ENCODE measurements around the gene AADACL2.
"Not testable (repeated sequence)": the region's sequence is repeated elsewhere in the genome, so short reads cannot be mapped to it uniquely, and the experiment has no call there.

Gene AADACL2

DNA sequence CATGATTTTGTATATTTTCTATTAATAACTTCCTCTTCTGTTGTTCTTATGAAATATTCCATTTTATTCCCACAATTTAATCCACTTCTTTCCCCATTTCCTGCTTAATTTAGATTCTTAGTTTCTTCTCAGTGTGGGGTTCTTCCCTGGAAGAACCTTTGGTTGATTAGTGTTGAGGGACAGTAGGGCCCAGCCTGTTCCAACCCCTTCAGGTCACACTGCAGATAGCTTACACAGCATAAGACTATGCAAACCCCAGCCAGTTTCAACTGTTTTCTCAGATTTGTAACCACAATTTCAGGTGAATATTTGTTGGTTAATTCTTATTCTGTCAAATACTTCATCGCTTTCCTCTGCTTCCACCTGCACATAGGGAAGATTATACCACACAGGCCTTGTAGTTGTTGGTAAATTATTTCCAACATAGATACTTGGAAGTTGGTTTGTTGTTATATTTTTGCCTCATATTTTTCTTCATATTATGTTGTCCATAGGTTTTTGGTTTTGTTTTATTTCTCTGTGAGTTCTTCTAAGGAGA is 34.7 kb downstream of the AADACL2 start:
- DNase-seq, result no peak

DNA sequence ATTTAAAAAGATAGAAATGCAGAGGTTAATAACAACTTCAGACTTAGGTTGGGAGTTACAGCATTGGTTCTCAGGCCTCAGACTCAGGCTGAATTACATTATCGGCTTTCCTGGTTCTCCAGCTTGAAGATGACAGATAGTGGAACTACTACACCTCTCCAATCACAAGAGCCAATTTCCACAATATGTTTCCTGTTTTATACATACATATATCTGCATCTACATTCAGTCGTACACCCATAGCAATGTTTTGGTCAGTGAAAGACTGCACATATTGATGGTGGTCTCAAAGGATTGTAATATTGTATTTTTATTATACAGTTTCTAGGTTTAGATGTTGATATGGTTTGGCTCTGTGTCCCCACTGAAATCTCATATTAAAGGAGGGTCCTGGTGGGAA is 35.4 kb downstream of the AADACL2 start:
- DNase-seq, result no peak

DNA sequence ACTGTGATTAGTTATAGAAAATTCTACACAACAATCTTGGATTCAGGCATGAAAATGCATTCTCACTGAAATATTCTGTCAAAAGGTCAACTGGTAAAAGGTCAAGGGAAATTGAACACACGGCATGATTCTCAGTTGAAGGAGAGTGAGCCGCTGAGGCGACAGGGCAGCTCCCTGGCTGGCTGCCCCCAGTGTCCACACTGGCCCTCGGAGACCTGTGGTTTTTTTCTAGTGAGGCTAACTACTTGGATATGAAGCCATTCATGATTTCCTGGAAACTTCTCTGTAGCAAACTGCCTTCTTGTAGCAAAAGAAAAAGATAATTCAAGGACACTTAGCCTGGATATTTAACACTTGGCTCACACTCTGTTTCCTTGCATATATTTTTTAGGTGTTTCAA is 37.2 kb downstream of the AADACL2 start:
- DNase-seq, result no peak

DNA sequence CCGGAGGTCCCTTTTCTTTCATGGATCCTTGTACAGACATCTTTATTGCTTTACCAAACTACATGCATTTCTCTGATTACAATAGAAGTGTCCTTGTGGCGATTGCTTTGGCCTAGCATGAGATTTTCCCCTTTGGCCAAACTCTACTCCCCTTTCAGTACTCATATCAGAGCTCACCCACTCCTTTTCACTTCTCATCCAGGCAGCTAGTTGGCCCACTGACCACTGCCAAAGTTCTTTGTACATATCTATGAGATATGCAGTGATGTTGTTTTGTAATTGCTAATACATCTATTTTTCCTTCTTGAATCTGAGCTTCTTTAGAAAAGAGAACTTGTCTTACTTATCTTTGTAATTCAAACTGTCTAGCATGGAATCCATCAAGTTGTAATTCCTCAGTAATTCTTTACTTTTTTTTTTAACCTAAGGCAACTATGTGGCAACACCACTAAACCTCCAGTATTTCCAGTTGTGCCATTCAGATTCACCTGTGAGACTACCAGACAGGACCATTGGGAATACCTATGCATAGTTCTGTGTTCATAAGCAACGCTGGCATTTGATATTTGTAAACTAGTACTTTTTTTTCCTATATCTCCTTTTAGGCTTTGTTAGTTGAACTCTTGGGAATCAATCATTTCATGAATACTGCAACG is 39.2 kb downstream of the AADACL2 start:
- no peak for DNase-seq

DNA sequence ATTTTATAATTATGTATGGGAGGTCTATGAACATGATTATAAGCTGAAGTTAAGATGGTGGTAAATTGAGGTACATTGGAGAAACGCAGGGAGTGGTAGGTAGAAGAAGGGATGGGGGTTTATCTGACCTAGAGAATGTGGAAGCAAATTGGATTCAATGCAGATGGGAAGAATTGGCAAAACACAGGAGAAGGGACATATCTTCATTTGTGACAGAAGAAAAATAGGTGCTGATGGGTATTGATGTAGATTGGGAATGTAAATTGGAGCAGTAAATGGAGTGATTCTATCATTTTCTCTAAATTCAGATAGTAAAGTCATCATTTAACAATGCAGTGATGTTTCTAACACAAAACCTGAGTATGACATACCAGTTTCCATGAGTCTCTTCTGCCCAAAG is 40.5 kb downstream of the AADACL2 start:
- no peak for DNase-seq

DNA sequence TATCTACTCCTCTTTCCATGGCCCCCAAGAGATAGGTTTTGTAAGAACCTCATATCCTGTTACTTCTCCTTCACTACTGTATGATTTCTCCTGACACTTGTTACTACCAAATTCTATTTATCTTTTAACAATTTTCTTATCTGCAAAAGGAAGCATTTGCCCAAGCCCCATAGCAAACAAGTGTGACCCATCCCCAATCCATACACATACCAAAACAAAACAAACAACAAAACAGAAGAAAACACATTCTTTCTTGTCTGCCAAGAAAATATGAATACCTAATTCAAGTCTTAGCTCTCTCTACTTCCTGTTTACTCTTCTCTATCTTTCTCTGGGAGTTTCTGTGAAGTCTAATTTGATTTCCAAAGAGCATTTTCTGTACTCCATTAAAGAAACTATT is 41.2 kb downstream of the AADACL2 start:
- DNase-seq, result no peak

DNA sequence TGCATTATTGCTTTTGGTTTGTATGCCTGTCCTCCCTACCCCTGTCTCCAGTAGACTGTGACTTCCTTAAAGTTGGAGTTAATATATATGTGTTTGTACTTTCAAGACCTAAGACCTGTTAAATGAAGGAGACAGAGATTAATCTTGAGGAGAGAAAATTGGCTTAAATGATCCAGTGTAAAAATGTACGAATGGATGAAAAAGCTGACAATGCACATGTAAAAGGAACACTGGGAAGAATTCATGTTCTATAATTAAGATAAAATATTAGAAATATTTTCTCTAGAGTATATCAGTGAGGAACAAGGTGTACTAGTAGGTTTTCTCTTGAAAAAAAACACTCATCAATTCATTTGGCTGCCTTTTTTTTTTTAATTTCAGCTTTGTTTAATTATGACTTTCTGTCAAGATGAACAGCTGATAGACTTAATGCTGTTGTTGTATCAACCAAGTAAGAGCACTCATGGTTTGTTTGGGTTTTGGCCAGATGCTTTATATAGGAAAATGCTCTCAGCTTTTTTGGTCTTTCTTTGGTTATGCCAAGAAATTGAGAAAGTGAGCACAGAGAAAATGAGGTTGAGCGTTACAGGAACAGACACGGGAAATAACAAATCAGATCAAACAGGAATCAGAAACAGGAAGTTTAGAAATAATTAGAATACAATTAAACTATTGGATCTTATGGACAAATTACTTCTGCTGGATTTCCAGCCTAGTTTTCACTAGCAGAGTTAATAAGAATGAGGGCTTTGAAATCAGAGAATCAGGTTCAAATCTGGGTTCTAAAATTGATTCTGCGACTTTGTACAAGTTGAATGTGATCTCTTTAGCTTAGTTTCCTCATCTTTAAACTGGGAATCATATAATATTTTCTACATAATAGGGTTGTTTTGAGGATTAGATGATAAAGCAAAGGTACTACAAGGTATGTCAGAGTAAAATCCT is 41.9 kb downstream of the AADACL2 start:
- no peak for DNase-seq

DNA sequence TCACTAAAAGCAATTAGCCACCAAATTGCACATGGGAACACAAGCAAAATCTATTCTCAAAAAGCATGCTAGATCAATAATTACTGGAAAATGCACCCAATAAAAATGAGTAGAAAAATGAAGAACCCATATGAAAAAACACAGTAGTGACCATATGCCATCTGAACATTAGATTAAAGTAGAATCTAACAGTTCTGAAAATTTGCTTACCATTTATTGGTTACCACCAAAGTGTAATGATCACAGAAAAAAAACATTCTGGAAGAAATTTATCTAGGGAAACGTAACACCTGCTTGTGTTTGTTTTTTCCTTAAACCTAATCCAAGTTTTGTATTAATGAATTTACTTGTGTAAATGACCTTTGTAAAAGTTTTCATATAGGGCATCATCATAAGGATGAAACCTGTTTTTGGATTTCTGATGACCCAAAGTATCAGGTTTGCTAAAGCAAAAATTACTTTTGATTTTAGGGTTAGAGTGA is 42.6 kb downstream of the AADACL2 start:
- no peak for DNase-seq

DNA sequence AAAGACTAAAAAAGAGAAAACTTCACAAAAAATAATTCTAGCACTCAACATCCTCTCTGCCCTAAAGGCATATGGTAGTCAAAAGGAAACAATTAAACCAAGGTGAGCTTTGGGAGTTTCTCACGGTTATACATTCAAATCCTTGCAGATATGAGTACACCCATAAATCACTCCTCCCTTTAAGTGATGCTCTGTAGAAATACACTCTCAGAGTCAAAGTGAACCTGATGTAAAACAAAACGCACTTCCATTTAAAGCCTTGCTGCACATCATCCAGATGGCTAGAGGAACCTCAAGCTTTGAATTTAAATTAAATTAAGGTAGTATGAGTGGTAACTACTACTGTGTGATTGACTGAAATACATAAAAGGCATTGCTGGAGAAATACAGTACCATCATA is 44.2 kb downstream of the AADACL2 start:
- DNase-seq, result no peak

DNA sequence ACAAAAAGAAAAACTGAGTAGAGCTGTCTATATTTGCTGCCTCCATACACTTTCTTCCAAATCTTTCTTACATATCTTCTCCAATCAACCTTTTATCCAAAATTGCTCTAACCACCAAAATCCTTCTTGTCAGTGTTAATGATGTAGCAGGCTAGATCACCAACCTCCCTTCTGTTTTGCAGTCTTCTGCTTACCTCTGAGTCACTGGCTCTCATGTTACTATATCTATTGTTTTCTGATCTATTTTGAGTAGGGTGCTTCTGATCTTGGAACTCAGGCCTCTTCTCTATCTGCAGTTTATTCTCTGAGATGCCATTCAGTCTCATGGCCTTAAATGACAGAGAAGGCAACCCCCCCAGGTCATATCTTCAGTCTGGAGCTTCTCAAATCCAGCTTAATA is 53.9 kb downstream of the AADACL2 start:
- no peak for DNase-seq

DNA sequence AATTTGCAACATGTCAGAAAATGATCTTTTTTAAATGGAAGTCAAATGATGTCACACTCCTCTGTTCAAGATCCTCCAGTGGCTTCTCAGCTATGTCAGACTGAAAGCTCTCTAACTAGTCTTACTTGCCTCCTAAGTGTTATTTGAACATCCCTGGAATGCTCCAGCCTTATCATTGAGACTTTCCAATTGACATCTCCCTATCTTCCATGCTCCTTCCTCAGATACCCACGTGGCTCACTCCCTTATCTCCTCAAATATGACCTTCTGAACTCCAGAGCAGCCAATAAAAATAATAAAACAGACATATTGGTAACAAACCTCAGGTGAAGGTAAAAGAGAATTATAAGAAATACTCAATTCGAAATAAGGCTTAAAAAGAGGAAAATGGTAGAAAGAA is 54.7 kb downstream of the AADACL2 start:
- no peak for DNase-seq

DNA sequence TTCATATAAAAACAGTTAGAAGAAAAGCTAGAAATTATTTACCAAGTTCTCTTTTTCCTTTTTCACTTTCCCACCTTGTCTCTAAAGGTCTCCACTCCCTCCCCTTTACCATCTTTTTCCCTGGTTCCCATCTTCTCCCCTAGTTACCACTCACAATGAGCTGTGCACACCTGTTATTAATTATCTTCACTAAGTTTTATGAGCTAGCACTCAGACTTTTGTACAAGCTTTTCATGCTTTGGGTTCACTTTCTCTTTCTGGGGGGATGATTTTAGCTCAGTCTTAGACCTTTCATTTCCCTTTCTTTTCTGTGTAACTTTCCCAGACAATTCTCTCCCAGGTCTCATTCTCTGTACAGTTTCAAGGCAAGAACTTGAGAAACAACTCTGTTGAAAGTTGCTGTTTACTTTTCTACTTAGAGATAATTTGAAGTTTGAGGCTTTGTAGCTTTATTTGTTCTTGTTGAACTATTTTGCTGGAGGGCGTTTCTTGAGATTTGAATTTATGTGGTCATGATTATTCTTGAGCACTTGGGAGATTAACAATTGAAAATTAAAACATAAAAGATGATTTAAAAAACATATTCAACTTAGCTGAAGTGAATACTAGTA is 56.2 kb downstream of the AADACL2 start:
- no peak for DNase-seq

DNA sequence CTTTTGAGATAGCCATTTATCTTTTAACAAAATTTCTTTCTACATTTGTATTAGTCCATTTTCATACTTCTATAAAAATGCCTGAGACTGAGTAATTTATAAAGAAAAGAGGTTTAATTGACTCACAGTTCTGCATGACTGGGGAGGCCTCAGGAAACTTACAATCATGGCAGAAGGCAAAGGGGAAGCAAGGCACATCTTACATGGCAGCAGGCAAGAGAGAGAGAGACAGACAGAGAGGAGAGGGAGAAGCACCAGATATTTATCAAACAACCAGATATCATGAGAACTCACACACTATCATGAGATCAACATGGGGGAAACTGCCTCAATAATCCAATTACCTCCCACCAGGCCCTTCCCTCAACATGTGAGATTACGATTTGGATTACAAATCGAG is 57.0 kb downstream of the AADACL2 start:
- DNase-seq, result not testable (repeated sequence)

DNA sequence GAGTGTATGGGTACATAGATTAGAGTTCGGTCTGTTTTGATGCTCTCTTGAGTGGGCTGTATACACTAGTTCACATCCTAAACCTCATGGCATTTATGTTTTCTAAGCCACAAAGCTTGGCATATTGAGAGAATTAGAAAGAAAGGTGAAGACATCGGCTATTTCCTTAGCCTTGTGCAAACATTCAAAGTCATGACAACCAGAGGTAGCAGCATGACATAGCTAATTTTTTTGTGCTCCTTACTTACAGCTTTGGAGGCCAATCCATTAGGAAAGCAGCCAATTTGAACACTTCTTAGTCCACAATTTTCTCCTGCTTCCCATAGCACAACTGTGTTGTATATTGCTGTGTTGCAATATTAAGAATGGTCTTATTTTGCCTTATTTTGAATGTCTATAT is 58.7 kb downstream of the AADACL2 start:
- DNase-seq, result no peak

DNA sequence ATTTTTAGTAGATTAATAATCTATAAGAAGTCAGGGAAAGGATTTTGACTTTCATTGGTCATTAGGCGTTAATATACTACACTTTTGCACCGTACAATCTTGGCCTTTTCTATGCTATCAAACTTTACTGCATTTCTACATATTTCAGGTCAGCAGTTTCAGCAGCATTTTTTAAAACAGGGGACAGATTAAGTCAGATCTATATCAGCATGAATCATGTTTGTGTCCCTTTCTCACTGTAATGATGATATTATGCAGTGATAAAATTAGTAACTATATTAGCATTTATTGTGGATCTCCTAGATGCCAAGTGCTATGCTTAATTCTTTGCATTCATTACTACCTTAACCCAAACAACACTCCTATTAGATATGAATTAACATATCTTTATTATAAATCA is 59.9 kb downstream of the AADACL2 start:
- DNase-seq, result no peak

DNA sequence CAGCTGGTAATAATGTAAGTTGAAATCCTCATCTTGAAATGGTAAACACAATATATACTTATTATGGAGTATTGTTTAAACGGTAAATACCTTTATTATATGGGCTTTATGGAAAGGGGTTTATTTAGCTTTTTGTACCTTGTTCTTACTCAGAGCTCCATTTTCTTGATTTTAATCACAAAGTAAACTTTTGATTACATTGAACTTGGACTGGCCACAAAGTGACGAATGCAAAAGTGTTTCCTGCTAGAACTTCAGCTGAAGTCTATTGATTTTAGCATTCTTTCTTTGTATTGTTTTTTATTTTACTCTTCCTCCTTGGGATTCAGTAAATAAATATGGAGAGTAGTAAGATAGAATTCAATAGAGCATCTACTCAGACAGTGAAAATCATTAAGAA is 60.4 kb downstream of the AADACL2 start:
- DNase-seq, result no peak

DNA sequence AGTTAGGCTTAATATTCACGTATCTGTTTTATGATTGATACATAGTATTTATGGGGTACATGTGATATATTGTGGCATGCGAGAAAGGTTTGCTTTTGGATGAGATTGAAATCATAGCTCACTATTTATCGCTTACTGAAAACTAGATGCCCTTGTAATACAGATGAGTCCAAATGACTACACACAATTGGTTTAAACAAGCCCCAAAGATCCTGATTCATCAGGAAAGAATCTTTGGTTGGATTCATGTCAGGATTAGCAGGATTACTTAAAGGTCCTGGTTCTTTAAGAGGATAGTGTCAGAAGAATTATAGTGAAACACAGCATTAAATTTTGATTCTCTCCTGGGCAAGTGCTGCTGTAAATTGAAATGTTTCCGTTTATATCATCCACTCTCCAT is 61.5 kb downstream of the AADACL2 start:
- no peak for DNase-seq

DNA sequence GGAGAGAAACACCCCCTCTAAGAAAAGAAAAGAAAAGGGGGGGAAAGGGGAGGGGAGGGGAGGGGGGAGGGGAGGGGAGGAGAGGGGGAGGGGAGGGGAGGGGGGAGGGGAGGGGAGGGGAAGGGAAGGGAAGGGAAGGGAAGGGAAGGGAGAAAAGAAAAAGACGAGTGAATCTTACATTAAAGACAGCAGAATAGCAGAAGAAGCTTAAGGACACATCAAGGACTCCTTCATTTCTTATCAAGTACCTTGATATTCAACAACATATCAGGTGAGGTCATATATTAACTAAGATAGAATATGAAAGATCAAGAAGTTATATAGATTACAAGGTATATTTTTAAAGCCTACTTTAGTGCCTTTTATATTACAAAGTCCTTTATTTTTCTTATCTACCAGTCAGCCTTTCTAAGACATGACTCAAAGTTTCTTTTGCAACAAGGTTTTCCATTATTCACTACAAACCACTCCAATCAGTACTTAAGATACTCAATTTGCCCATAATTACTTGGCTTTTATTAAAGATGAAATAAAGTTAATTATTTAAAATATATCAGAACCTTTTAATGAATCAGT is 62.5 kb downstream of the AADACL2 start:
- no peak for DNase-seq

DNA sequence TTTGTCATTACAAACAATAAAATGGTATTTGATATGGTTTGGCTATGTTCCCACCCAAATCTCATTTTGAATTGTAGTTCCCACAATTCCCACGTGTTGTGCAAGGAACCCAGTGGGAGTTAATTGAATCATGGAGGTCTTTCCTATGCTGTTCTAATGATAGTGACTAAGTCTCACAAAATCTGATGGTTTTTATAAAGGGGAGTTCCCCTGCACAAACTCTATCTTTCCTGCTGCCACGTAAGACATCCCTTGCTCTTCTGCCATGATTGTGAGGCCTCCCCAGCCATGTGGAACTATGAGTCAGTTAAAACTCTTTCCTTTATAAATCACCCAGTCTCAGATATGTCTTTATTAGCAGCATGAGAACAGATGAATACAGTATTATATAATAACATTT is 64.7 kb downstream of the AADACL2 start:
- no peak for DNase-seq

DNA sequence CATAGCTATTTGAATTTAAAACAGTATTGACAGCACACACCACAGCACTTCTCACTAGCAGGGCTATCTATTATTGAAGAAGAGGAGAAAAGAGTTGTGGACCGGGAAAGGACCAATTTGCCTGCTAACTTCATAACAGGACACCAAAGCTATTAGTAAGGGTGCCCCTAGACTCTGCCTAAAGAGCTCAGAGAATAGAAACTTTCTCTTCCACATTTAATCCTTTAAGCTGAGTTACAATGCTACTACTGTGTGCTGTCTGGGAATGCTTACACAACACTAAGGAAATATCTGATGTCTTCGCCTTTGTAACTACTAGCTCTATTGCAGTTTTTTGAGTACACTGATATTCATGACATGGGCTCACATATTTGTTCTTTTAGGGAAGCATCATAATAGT is 66.7 kb downstream of the AADACL2 start:
- no peak for DNase-seq

DNA sequence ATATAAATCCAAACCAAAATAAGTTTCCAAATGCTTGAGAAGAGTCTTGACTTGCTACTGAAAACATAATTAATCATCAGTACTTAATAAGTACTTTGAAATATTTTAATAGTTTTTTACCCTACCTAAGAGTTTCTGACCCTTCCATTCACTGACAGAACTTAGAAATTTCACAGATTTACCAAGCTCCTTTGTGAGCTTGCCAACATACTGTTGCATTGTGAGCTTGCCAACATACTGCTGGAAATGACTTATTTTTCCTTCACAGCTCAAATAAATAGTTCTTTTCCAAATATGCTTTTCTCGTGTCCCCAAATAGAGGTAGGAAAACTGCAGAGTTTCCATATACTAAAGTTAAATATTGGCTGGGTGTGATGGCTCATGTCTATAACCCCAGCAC is 70.5 kb downstream of the AADACL2 start:
- no peak for DNase-seq

DNA sequence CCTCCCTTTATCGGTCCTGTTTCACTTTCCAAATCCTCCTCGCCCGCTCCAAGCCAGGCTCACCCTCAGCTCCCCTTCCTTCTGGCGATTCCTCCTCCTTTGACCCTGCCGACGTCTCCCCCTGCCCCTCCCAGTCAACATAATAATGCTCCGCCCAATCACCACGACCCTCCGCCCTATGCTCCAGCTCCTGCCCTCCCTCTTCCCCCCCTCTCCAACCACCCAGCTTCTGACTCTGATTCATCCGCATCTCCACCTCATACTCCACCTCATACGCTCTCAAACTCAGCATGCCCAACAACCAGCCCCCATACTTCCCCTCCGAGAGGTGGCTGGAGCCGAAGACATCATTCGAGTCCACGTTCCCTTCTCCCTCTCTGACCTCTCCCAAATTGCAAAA is 73.1 kb downstream of the AADACL2 start:
- no peak for DNase-seq
